PC-9 (cell line): ENCODE data around the gene SIGLEC8.

ENCODE experiments used
- EZH2 ChIP-seq: fragments of 200-600 bp; sonication (generic); IDR thresholded peaks from 2 replicates; pipeline ENCODE4 v1.8.0; 2017; ENCODE audit warnings: antibody characterized with exemption, low read depth
- TF ChIP-seq, protein P1 (sequence below): fragments of 200-600 bp; sonication (generic); conservative IDR thresholded peaks from 2 replicates; pipeline ENCODE4 v1.6.1; 2017; ENCODE audit warnings: mixed run types, antibody characterized with exemption, mild to moderate bottlenecking, moderate library complexity

DNA sequence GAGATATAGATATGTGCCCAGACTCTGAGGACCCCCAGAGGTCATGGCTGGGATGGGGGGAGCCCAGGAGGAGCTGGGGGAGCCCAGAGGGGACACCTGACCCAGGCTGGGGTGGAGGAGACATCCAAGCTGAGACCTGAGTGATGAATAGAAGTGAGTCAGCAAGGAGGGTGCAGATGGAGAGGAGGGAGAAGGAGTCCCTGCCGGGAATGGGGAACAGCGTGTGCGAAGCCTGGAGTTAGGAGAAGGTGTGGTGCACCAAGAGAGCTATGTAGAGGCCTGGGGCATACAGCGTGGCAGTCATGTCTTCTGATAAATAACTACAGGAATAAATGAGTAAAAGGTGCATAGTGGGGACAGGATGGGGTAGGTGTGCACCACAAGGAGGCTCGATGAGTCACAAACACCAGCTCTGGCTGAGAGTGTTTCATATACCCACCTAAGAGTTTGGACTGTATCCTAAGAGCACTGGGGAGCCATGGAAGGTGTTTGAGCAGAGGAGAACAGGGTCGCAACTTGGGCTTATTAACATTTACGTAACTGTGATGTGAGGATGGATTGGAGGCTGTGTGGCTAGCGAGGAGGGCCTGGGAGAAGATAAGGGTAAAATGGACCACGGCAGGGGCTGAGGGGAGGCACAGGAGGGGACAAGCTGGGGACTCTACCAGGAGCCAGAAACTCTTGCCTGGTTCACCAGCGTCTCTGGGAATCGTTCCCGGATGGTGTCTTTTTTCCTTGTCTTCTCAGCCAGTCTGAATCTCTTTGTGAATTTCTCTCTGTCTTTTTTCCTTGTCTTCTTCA is 21.5 kb upstream of the SIGLEC8 start:
- TF ChIP-seq, protein P1, sequence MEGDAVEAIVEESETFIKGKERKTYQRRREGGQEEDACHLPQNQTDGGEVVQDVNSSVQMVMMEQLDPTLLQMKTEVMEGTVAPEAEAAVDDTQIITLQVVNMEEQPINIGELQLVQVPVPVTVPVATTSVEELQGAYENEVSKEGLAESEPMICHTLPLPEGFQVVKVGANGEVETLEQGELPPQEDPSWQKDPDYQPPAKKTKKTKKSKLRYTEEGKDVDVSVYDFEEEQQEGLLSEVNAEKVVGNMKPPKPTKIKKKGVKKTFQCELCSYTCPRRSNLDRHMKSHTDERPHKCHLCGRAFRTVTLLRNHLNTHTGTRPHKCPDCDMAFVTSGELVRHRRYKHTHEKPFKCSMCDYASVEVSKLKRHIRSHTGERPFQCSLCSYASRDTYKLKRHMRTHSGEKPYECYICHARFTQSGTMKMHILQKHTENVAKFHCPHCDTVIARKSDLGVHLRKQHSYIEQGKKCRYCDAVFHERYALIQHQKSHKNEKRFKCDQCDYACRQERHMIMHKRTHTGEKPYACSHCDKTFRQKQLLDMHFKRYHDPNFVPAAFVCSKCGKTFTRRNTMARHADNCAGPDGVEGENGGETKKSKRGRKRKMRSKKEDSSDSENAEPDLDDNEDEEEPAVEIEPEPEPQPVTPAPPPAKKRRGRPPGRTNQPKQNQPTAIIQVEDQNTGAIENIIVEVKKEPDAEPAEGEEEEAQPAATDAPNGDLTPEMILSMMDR: no peak
- TF ChIP-seq EZH2: no peak
